Memory B cell (primary cell): Measurements from ENCODE around the gene DAGLB.

Experiments used
- ATAC-seq: fragments of 150-1000 bp; cut with Tn5 transposase; 2 replicates; pipeline ENCODE4 v1.10.0; 2021; ENCODE audit warnings: low read depth, mild to moderate bottlenecking, moderate library complexity
- DNase-seq, 2 donors: peaks; one replicate each; pipeline ENCODE4 v3.0.0; 2022; ENCODE audit warnings: low spot score in 2 of 2
- H3K27ac Mint-ChIP-seq: one replicate; pipeline ENCODE4 v1.8.0; 2022; ENCODE audit warnings: mild to moderate bottlenecking, moderate library complexity, mixed read lengths
- H3K27me3 Mint-ChIP-seq: one replicate; pipeline ENCODE4 v1.8.0; 2022; ENCODE audit warnings: mixed read lengths
- H3K36me3 Mint-ChIP-seq: one replicate; pipeline ENCODE4 v1.8.0; 2022; ENCODE audit warnings: mild to moderate bottlenecking, mixed read lengths
- H3K4me1 Mint-ChIP-seq: one replicate; pipeline ENCODE4 v1.8.0; 2022; ENCODE audit warnings: mixed read lengths
- H3K4me3 Mint-ChIP-seq: one replicate; pipeline ENCODE4 v1.8.0; 2022; ENCODE audit warnings: mild to moderate bottlenecking, moderate library complexity, mixed read lengths
- H3K9me3 Mint-ChIP-seq: one replicate; pipeline ENCODE4 v1.8.0; 2022; ENCODE audit warnings: mixed read lengths

Gene DAGLB

DNA sequence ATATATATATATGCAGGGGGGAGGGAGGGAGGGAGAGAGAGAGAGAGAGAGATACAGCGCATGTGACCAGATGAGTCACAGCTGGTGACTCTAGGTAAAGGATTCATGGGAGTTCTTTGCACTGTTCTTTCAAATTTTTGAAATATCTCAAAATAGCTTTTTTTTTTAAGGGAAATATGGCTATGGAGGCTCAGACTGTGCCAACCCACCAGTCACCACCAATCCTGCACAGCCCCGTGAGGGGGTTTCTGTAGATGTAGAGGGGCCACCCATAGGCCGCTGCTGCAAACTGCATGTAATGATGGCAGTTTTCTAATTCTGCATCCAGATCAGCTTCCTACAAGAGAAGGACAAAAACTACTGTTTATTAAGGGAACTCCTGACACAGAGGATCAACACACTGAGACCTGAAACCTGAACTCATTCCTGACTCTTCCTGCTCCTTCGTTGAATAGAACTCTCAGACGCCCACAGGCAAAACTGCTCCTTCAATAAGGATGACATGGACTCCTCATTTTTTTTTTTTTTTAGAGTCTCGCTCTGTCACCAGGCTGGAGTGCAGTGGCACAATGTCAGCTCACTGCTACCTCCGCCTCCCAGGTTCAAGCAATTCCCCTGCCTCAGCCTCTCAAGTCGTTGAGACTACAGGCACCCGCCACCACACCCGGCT is 17.3 kb downstream of the DAGLB start:
- Mint-ChIP-seq H3K27ac (no peak overlapping the region), H3K4me3 (no peak overlapping the region), H3K4me1 (peaks cover 2% of the 10 kb centered on the region), H3K27me3 (no peaks in the 10 kb centered on the region), H3K9me3 (no peaks in the 10 kb centered on the region), H3K36me3 (peaks cover 14% of the 10 kb centered on the region)
- ATAC-seq (peak; percentile 45), DNase-seq (no peak)

DNA sequence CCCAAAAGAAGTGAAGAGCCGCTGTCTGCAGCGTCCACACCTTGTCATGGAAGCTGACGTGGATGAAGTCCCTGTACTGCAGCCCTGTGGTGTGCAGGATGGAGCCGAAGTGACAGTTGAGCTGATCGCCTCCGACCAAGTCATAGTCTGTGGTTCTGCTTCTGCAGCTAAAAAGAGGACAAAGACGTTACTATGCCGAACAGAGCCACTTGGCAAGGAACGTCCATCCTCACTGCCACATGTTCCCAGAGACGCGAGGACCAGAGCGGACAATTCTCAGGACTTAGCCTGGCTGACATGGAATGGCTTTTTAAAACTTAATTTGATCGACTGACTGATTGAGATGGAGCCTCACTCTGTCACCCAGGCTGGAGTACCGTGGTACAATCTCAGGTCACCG is 21.8 kb downstream of the DAGLB start:
- no peak for ATAC-seq
- DNase-seq: no peak
- Mint-ChIP-seq H3K4me1 (peaks cover 2% of the 10 kb centered on the region), H3K4me3 (no peak overlapping the region), H3K27me3 (no peaks in the 10 kb centered on the region), H3K9me3 (no peaks in the 10 kb centered on the region), H3K27ac (no peak overlapping the region), H3K36me3 (peaks cover 22% of the 10 kb centered on the region)

DNA sequence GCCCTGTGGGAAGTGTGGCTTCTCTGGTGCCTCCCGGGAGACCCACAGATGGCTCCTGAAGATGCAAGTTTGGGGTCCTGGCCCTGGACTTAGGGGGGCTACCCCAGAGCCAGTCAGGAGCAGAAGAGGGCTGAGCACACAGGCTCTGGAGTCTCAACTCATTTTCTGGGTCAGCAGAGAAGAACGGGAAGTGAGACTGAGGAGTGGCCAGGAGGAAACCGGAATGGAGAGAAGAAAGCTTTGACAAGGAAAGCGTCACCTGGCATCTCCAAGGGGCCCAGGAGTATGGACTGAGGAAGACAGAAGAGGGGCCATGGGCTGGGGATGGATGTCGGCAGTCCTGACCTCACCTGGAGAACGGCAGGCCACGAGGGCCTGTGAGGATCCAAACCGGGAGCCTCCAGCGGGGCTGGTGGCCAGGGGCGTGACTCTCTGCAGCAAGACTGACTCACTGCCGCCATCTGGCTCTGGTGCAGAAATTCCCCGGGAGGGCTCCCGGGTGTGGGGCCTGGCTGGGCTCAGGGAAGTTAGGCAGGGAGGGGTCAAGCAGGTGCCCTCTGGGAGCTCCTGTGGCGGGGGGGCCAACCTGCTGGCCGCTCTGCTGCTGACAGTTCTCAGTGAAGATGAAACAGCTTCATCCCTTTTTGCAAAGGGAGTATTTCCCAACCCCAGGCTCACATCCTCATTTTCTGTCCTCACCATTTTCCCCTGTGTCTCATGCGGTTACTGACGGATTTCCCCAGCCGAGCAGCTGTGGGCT is 23.6 kb downstream of the DAGLB start:
- no peaks in the 10 kb centered on the region for H3K27me3 Mint-ChIP-seq
- H3K27ac Mint-ChIP-seq: no peak overlapping the region
- H3K36me3 Mint-ChIP-seq: peaks cover 20% of the 10 kb centered on the region
- H3K9me3 Mint-ChIP-seq: no peaks in the 10 kb centered on the region
- DNase-seq (no peak), ATAC-seq (no peak)
- H3K4me1 Mint-ChIP-seq: peaks cover 2% of the 10 kb centered on the region
- H3K4me3 Mint-ChIP-seq: no peak overlapping the region

DNA sequence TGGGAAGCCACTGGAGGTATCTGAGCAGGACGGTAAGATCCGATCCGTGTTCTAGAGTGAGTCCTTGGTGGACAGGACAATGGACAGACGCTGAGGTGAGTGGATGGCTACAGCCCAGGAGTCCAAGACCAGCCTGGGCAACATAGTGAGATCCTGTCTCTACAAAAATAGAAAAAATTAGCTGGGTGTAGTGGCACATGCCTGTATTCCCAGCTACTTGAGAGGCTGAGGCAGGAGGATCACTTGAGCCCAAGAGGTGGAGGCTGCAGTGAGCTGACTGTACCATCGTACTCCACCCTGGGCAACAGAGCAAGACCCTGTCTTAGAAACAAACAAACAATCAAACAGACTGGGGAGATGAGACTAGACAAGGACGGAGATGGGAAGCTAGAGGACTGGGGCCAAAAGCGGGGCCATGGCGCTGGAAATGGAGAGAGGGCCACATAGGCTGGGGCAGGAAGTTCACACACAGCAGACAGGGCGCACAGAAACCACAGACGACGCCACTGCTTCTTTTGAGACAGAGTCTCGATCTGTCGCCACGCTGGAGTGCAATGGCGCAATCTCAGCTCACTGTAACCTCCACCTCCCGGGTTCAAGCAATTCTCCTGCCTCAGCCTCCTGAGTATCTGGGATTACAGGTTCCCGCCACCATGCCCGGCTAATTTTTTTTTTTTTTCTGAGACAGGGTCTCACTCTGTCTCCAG is 24.7 kb downstream of the DAGLB start:
- peaks cover 19% of the 10 kb centered on the region for H3K36me3 Mint-ChIP-seq
- no peak for DNase-seq
- H3K4me1 Mint-ChIP-seq: peaks cover 2% of the 10 kb centered on the region
- ATAC-seq: no peak
- H3K27me3 Mint-ChIP-seq: no peaks in the 10 kb centered on the region
- H3K27ac Mint-ChIP-seq: no peak overlapping the region
- no peak overlapping the region for H3K4me3 Mint-ChIP-seq
- H3K9me3 Mint-ChIP-seq: no peaks in the 10 kb centered on the region

DNA sequence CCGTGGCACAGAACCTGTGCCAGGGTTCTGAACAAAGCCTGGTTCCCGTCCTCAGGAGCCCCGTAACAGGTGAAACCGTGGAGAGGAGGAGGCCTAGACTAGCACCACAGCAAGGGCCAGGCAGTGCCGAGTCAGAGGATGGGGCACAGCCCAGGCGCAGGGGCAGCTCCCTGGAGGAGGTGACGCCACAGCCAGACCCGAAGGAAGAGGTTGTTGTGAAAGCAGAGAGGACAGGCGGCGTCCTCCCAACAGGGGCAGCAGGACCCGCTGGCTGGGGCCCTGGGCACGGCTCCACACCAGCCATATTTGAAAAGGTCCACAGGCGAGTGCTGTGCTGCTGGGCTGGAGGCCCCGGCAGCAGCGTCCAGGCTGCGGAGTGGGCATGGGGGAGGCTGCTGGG is 25.7 kb downstream of the DAGLB start:
- no peak overlapping the region for H3K4me3 Mint-ChIP-seq
- H3K36me3 Mint-ChIP-seq: peaks cover 18% of the 10 kb centered on the region
- peaks cover 2% of the 10 kb centered on the region for H3K4me1 Mint-ChIP-seq
- ATAC-seq (no peak), DNase-seq (no peak)
- no peaks in the 10 kb centered on the region for H3K27me3 Mint-ChIP-seq
- peak overlapping the region; percentile 31 for H3K27ac Mint-ChIP-seq
- no peaks in the 10 kb centered on the region for H3K9me3 Mint-ChIP-seq

DNA sequence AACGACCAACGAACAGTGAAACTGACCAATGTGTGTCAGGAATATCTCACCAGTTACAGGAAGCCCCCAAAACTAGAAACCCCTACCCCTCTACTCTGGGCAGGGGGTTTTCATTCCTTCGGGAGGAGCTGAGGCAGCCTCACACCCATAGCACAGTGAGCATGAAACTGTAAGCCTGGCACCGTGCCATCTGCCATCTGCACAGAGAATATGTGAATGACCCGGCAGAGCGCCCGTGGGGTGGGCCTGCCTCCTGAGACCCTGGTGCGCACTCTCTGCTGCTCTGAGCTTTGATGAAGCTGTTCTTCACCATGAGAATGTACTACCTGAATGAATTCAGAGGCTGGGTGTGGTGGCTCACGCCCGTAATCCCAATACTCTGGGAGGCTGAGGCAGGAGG is 27.1 kb downstream of the DAGLB start:
- no peaks in the 10 kb centered on the region for H3K27me3 Mint-ChIP-seq
- peaks cover 2% of the 10 kb centered on the region for H3K4me1 Mint-ChIP-seq
- no peak for DNase-seq
- H3K9me3 Mint-ChIP-seq: no peaks in the 10 kb centered on the region
- no peak for ATAC-seq
- no peak overlapping the region for H3K4me3 Mint-ChIP-seq
- H3K36me3 Mint-ChIP-seq: peaks cover 24% of the 10 kb centered on the region
- no peak overlapping the region for H3K27ac Mint-ChIP-seq

DNA sequence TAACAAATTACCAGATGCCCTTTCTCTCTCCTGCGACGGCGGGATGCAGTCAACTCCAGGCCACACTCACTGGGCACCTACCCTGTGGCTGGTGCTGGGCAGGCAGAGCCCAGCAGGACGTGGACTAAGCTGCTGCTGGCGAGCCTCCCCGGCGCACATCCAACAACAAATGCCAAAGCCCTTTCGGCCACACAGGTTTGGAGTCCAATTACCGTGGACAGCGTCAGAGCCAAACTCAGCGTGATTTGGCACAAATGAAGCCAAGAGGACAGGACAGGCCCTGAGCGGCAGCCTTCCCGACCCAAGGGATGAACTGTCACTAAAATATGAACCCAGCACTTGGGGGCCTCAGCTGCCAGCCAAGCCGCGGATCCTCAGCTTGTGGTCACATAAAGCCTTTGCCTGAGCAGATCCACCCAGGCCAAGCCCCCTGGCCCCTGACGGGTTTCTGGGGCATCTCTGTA is 28.4 kb downstream of the DAGLB start:
- no peaks in the 10 kb centered on the region for H3K9me3 Mint-ChIP-seq
- DNase-seq (no peak), ATAC-seq (no peak)
- no peak overlapping the region for H3K4me3 Mint-ChIP-seq
- H3K4me1 Mint-ChIP-seq: peaks cover 2% of the 10 kb centered on the region
- peaks cover 22% of the 10 kb centered on the region for H3K36me3 Mint-ChIP-seq
- H3K27ac Mint-ChIP-seq: no peak overlapping the region
- H3K27me3 Mint-ChIP-seq: no peaks in the 10 kb centered on the region

DNA sequence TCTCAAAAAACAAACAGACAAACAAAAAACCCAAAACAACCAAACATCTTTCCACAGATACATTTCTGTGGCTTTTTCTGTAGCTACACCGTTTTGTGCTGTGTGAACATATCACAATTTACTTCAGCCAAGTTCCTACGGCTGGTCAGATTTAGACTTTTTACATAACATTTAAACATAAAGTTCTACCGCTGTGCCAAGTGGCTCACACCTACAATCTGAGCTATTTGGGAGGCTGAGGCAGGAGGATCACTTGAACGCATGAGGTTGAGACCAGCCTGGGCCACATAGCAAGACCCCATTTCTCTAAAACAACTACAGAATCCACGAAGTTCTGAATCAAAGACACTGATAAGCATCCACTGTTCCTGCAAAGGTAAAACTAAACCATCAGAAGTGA is 30.3 kb downstream of the DAGLB start:
- Mint-ChIP-seq H3K36me3 (peaks cover 17% of the 10 kb centered on the region), H3K9me3 (no peaks in the 10 kb centered on the region), H3K4me1 (no peaks in the 10 kb centered on the region), H3K4me3 (no peak overlapping the region), H3K27ac (no peak overlapping the region), H3K27me3 (no peaks in the 10 kb centered on the region)
- DNase-seq (no peak), ATAC-seq (no peak)

DNA sequence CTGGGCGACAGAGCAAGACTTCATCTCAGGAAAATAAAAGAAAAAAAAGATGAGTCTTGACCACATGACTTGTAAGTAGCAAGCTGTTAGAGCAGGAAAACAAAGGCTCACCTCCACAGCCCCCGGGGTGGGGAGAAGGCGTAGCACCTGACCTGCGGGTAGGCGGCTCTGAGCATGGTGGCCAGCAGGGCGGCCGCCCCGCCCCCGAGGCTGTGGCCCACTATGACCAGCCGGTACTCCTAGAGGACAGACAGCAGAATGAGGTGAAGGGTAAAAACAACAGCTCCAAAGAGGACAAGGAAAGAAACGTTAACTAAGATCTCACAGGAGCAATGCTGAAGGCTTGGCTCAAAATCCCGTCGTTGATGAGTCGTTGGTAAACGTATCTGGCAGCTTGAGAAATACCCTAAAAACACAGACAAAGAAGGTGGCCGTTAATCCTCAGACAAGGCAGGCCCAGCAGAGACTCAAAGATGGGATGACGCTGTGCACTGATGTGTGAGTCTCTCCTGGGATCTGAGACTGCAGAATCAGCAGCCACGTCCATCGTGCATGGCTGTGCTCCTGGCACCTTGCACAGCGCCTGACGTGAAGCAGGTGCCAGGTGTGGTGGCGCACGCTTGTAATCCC is 31.1 kb downstream of the DAGLB start:
- Mint-ChIP-seq H3K4me1 (no peaks in the 10 kb centered on the region), H3K27me3 (no peaks in the 10 kb centered on the region), H3K36me3 (peaks cover 17% of the 10 kb centered on the region), H3K9me3 (no peaks in the 10 kb centered on the region), H3K4me3 (no peak overlapping the region), H3K27ac (no peak overlapping the region)
- DNase-seq: no peak
- ATAC-seq: no peak

DNA sequence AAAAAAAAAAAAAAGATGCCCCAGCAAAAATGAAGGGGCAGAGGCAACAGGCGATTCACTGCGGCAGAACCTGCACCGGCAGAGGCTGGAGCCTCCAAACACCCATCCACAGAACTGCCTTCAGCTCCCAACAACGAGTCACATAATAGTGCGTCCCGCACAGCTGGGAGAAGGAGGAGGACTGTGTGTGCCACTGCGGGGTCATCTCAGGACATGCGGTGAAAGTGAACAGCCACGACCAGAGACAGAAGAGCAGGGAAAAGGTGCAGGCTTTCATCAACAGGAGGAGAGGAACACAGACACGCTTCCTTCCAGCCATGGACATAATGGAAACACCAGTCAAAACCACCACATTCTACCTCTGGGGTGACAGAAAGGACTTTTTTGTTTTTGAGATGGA is 34.1 kb downstream of the DAGLB start:
- H3K4me1 Mint-ChIP-seq: no peaks in the 10 kb centered on the region
- no peak overlapping the region for H3K4me3 Mint-ChIP-seq
- H3K27me3 Mint-ChIP-seq: no peaks in the 10 kb centered on the region
- peaks cover 27% of the 10 kb centered on the region for H3K36me3 Mint-ChIP-seq
- DNase-seq (no peak), ATAC-seq (no peak)
- H3K27ac Mint-ChIP-seq: no peak overlapping the region
- H3K9me3 Mint-ChIP-seq: no peaks in the 10 kb centered on the region

DNA sequence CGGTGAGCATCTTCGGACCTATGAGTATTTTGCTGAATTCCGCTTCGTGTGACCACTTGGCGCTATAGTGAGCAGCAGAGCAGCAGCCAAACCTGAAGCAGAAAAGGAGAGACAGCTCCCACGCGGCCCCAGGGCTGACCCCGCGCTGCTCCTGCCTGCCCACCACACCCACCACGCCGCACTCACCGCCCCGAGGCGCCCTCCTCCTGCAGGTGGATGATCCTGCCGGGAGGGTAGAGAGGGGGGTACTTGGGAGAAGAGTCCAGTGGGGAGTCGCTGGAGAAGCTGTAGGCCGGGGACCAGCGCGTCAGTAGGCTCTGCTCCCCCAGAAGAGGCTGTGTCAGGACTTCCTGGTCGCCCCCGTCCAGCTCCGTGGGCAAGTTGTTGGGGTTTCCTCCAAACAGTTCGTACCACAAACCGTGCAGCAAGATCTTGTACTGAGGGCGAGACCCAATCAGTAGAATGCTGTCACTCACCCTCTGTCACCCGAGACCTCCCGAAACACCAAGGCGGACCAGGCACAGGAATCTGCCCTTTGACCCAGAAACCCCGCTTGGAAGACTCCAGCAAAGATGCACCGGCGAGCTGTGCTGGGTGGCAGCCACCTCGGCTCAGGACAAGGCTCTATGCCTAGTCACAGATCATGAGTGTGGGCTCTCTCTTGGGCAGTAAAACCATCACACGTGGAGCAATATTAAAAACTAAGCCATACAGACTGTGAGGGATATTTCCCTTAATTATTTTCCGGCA is 37.6 kb downstream of the DAGLB start:
- ATAC-seq (no peak), DNase-seq (no peak)
- Mint-ChIP-seq H3K36me3 (peaks cover 31% of the 10 kb centered on the region), H3K27ac (no peak overlapping the region), H3K4me3 (no peak overlapping the region), H3K9me3 (no peaks in the 10 kb centered on the region), H3K27me3 (no peaks in the 10 kb centered on the region), H3K4me1 (no peaks in the 10 kb centered on the region)

DNA sequence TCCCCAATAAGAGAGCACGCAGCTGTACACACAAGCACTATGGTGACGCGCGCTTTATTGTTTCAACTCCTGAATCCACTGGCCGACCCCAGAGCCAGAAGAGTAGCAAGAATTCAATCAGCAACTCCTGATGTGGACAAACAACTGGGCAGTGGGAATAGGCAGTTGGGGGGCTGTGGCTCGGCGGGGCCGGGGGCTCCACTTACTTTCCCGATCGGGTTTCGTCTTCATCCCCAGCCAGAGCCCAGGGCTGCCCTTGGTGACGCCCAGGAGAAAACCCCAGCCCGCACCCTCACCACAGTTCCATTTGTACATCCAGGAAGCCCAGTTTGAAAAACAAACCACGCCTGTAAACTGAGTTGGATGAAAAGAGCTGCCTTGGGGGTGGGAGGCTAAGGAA is 38.7 kb downstream of the DAGLB start:
- no peak for DNase-seq
- H3K27me3 Mint-ChIP-seq: no peaks in the 10 kb centered on the region
- H3K4me1 Mint-ChIP-seq: no peaks in the 10 kb centered on the region
- peaks cover 35% of the 10 kb centered on the region for H3K36me3 Mint-ChIP-seq
- H3K27ac Mint-ChIP-seq: no peak overlapping the region
- no peaks in the 10 kb centered on the region for H3K9me3 Mint-ChIP-seq
- no peak for ATAC-seq
- no peak overlapping the region for H3K4me3 Mint-ChIP-seq

DNA sequence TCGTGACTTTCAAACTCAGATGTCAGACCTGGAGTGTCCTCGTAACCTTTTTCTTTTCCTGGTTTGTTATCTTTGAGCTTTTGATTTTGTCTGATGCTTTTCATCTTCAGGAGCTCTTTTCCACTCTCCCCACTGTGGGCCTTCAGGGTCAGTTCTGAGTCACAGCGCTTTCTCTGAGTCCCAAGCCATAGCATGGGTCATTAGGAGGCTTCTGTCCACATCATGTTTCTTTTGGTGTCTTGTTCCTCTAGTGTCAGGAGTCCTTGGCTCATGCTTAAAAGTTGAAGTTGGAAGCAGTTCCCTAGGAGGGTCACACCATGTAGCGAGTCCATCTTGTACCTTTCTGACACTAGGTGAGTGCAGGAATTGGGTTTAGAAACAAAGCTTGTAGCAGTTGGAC is 40.3 kb downstream of the DAGLB start:
- Mint-ChIP-seq H3K4me3 (no peak overlapping the region), H3K36me3 (peaks cover 42% of the 10 kb centered on the region), H3K27me3 (no peaks in the 10 kb centered on the region), H3K4me1 (no peaks in the 10 kb centered on the region), H3K27ac (peak overlapping the region; percentile 45), H3K9me3 (no peaks in the 10 kb centered on the region)
- DNase-seq (no peak), ATAC-seq (no peak)
